Fibroblast of the conjunctiva (primary cell): Measurements from ENCODE around the gene DYSF.

ENCODE experiments used
- DNase-seq: peaks from one replicate; pipeline ENCODE4 v3.0.0-alpha.2; 2010; ENCODE audit warnings: low read depth

DYSF gene

DNA sequence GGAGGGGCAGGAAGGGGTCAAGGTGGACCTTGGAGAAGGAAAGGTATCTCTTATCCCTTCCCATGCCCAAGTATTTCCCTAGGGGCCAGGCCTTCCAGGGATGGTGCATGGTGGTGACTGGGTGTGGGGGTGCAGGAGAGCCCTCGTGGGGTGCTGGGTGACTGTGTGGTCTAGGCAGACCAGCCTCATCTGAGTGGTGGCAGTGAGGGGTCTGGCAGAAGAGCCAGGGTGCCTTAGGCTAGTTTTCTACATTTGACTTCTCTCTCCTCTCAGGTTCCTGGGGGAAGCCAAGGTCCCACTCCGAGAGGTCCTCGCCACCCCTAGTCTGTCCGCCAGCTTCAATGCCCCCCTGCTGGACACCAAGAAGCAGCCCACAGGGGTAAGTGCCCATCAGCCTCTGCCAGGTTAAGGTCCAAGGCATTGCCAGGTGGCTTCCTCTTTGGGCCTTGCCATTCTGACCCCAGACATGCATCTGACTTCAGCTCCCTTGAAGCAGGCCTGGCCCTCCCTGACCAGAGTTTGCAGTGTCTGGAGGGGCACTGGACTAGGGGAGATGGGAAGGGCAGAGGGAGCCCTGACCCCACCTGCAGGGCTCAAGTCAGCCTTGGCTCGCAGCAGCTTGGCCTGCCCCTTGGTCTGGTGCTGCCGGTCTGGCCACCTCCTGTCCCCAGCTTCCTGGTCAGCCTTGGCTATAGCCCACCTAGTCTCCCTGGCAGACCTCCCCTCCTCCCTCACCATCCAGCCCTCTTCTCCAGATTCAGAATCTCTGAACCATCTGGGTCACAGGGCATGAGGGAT is 49.8 kb downstream of the DYSF start:
- DNase-seq = no peak

- DNase-seq = no peak
Observed at GRCh38 chr2:71503837-71504236, 50.5 kb downstream of the DYSF start.

- no peak for DNase-seq
Observed at GRCh38 chr2:71504611-71505010, 51.2 kb downstream of the DYSF start.

- DNase-seq = no peak
Observed at GRCh38 chr2:71505086-71505769, 51.9 kb downstream of the DYSF start.

GRCh38 chr2:71505770-71506140 is 52.4 kb downstream of the DYSF start:
- no peak for DNase-seq

DNA sequence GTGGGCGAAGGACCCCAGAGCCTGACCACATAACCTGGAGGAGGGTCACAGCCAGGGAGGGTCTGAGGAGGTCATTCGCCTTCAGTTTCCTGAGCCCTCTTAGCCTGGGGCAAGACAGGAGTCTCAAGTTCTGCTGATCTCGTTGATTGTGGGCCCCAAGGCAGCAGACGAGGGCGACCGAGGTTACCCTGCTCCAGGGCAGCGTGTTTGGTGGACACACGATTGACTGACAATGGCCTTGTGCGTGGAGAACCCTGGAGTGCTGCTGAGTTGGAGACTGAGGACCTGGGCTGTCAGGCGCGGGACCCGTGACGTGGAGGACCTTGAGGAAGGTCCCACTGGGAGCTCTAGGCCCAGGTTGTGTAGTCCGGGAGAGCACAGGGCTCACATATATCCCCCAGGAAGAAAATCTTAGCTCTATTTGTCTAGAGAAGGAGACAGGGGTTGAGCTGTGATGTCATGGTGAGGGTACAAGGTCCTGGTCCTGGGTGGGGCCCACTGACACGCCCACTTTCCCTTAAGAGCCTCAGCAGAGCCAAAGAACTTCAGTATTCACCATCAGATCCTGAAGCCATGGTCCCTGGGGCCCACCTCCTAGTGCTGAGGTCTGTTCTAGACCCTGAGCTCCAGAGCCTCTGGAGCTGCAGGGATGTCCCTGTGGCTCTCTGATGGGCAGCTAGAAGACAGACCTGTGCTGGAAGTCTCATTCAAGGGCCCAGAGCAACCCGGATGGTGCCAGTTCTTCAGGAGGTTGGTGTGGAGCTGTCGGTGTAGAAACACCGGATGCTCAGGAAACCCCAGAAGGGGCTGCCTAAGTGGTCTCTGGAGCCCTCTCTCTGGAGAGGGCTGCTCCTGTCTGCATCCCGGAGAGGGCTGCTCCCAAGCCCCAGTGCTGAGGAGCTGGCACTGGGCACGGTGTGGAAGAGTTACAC is 53.1 kb downstream of the DYSF start:
- no peak for DNase-seq

DNA sequence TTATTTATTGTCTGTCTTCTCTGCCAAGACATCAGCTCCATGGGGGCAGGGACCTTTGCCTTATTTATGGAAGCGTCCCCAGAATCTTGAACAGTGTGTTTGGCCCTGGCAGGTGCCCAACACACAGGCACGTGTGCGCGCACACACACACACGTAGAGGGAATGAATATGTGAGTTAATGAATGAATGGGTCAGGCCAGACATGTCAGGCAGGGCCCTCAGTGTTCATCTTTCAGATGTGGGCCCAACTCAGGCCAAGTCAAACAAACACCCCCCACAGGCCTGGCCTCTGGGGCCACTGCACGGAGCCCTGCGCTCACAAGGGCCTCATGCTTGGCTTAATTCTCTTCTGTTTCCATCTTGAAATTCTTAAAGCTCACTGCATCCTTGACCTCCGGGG is 54.1 kb downstream of the DYSF start:
- DNase-seq = no peak

DNA sequence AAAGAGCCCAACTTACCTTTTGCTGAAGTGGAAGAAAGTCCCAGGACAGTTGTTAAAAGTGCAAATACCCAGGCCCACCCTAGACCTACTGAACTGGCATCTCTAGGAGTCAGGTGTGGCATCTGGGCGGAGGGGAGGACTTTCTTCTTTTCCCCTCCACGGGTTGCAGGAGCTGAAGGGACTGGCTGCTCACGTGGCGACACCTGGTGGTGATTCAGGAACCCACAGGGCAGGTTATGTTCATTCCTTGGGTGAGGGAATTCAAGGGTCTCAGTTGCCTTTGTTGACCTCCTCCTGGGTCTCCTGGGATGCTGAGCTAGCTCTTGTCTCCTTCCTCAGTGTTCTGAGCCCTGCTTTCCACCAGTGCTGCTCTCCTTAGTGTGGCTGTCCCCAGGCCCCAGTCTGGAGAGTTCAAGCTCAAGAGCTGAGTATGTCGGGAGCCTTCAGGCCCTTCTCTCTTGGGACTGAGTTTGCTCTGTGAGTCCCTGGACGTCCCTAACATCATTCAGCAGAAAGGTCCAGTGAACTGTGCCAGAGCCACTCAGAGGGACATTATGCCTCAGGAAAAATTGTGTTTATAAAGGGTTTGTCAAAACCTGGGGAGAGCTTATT is 56.9 kb downstream of the DYSF start:
- peak; percentile 32 for DNase-seq

DNA sequence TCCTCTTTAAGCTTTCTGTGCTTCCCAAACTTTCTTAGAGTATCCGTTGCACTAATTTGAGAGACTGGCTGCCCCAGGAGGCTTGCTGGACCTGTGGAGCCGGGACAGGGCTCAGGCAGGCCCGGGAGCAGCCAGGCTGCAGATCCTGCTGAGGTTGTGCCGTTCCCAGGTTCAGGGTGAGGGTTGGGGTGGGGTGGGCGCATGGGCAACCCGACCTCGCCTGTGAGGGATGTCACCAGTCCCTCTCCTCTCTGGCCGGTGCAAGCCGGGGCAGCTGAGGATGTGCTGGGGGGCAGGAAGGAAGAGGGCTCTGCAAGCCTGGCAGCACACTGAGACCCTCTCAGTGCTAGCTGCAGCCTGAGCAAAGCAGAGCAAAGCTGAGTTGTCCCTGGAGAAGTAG is 57.6 kb downstream of the DYSF start:
- DNase-seq = no peak

DNA sequence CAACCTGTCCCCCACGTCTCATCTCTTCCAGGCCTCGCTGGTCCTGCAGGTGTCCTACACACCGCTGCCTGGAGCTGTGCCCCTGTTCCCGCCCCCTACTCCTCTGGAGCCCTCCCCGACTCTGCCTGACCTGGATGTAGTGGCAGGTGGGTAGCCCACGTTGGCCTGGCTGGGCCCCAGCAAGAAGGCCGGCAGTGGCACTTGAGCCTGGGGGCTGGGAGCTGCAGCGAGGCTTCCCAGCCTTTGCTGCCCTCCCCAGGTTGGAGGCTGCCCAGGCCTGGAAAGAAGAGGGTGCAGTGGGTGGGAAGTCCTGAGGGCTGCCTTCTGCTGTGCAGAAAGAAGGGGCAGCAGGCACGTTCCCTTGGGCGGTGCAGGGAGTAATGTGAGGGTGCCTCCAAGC is 58.4 kb downstream of the DYSF start:
- no peak for DNase-seq

DNA sequence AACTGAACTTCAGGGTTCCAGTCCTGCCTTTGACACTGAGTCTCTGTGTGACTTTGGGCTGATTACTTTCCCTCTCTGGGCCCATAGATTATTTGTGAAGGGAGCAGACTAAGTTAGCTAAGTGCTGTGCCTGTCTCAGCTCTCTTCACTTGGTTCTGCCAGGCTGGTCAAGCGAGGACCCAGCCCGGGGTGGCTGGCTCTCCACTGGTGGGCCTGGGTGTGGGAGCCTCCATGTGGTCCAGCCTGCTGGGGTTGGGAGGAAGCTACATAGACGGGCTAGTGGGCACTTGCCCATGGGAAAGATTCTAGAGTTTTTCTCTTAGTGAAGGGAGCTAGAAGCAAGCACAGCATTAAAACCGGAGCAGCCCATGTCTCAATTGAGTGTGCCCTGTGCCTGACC is 59.0 kb downstream of the DYSF start:
- DNase-seq = no peak

DNA sequence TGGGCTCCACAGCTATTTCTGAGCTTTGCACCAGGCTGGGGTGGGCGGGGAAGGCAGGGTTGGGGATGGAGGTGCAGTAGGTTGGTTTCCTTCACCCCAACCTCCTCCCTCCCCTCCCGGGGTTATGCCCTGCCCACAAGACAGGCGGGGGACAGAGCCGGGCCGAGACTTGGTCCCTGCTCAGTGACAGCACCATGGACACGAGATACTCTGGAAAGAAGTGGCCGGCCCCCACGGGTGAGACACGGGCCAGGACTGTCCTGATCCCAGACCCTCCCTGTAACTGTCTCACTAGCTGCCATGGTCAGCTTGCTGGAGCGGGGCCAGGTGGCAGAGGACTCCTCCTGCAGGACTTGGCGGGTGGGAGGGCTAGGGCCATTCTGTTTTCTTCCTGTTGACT is 59.7 kb downstream of the DYSF start:
- DNase-seq = no peak

DNA sequence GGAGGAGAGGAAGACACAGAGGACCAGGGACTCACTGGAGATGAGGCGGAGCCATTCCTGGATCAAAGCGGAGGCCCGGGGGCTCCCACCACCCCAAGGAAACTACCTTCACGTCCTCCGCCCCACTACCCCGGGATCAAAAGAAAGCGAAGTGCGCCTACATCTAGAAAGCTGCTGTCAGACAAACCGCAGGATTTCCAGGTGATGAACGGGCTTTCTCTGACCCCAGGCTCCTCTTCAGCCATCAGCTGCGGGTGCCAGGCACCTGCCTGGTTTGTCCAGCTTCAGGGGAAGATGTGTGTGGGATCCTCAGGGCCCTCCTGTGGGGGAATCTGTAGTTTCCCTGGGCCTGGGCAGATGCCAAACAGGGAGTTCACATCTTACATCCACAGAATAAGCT is 60.4 kb downstream of the DYSF start:
- no peak for DNase-seq

DNA sequence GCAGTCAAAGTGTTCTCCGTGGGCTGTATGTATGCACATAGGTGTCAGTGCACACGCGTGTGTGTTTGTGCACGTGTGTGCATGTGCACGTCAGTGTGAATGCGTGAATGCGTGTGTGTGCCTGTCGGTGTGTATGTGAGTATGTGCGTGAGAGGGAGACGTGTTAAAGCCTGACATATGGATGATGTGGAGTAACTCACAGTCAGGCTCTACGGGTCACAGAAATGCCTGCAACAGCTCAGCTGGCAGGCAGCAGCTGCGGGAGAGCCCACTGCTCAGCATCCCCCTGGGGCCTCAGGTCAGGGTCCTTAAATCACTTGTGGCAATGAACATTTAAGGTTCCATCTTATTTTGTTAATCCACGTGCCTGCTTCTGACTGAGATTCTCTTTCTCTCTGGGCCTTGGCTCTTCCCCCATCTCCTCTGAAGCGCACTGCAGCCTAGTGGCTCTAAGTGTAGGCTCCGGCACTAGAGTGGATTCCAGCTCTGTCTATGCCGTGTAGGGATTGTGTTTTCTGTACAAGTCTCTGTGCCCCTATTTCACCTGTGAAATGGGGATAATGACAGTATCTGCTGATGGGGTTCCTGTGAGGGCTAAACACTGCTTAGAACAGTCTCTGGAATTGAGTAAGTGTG is 63.0 kb downstream of the DYSF start:
- DNase-seq = no peak

- no peak for DNase-seq
Observed at GRCh38 chr2:71517851-71518250, 64.5 kb downstream of the DYSF start.

GRCh38 chr2:71521436-71521950 is 68.1 kb downstream of the DYSF start:
- no peak for DNase-seq

GRCh38 chr2:71524476-71524875 is 71.1 kb downstream of the DYSF start:
- no peak for DNase-seq

DNA sequence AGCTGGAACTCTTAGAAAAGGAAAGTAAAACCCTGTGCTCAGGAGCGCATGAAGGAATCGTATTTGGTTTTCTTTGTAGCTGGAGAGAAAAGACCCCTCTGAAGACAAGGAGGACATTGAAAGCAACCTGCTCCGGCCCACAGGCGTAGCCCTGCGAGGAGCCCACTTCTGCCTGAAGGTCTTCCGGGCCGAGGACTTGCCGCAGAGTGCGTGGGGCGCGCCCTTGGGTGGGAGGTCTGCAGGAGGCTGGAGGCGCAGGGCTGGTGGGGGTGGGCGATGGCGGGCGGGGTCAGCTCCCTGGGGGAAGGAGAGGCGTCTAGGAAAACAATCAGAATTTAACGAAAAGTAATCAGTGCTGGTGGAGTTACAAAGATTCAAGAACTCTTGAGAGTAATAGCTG is 72.8 kb downstream of the DYSF start:
- DNase-seq = no peak

DNA sequence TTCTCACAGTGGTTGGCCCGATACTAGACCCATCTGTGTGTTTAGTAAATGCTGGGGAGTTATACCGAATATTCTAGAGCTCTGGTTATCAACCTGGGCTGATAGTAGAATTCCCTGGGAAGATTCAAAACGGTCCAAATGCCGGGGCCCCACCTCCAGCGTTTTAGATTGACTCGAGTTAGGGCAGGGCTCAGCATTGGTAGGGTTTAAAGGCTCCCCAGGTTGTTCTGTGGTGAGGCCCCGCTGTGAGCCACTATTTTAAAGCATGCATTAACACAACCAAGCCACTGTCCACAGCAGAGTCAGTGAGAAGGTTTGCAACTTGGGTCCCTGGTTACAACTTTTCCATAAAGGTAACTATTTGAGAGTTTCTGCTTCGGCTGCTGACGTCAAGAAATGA is 73.6 kb downstream of the DYSF start:
- DNase-seq = no peak

DNA sequence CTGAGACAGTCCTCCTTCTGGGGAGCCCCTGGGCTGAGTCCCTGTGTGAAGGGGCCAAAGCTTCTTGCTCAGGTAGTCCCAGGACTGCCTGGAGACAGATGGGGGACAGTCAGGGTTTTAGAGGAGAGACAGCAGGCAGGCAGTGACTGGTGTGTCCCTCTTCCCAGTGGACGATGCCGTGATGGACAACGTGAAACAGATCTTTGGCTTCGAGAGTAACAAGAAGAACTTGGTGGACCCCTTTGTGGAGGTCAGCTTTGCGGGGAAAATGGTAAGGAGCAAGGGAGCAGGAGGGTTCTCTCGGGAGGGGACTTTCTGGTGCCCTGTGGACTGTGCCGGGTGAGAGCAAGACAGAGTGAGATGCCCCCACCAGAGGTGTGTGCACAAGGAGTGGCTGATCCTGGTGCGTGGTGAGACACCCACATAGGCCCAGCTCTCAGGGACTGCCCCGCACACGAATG is 74.8 kb downstream of the DYSF start:
- no peak for DNase-seq

DNA sequence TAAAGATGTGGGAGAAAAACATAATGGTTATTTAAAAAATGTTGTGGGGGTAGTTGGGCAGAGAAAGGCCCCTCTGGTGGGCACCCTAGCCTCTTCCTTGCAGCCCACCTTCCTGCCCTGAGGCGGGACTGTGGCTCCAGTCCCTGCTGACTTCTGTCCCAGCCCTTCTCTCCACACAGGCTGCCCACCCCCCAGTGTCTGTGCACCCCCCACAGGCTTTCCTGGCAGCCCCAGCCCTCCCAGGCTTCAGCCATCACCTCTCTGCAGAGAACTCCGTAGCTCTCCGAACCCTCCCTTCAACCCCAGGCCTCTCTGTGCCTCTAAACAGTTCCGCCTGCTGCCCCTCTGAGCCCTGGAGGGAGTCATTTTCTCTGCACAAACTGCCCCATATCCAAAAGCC is 75.4 kb downstream of the DYSF start:
- no peak for DNase-seq

DNA sequence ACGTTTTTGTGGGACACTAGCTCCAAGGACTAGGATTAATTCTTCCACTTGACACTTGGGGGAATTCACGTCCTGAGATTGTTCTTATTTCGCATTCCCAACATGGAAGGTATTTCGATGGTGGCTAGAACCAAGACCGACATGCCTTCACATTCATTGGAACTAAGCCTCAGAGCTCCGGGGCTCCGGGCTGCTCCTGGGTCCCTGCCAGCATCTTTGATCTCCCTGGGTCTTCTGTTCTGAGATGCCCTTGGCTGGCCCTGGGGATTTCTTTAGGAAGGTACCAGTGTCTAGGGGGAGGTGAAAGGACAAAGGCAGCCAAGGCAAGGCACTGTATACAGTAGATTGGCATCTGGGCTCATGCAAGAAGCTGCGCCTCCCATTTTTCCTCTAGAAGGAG is 76.8 kb downstream of the DYSF start:
- no peak for DNase-seq
